ENCODE results near the gene NOTCH2.
"Not testable (repeated sequence)": the region's sequence is repeated elsewhere in the genome, so short reads cannot be mapped to it uniquely, and the experiment has no call there.

NOTCH2 gene

DNA sequence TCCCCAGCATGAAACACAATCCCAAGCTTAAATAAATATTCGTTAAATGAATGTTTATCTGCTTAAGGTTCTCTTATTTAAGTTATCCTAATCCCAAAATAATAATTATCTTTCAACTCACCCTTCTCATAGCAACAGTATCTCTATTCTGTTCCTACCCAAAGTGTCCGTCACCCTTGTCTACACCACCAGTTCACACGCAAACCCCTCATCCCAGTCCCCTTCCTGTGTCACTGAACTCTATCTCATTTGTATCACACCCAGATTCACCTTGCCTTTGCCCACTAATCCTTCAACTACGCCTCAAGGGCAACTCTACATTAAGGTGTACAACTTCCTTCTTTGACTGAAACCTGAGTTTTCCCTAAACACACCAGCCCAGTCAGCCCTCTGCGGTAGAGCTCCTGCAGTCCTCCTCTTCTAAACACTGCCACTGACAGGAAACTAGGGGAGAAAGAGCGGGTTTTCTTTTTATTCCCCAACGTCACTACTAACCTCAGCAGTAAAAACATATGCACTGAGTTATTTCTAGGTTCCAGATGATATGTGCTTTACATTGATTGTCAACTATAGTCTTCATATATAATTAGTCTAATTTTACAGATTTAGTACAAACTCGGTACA is 92.2 kb downstream of the NOTCH2 start:
- H2AFZ ChIP-seq (ENCODE audit: low read depth, low read length); H3K36me3 ChIP-seq (ENCODE audit: insufficient read depth, low read length); H3K9me3 ChIP-seq (ENCODE audit: low read length); H3K4me3 ChIP-seq (ENCODE audit: low read length); H3K4me1 ChIP-seq (ENCODE audit: insufficient read depth, low read length); H3K27me3 ChIP-seq (ENCODE audit: insufficient read depth, low read length): not testable (repeated sequence)

DNA sequence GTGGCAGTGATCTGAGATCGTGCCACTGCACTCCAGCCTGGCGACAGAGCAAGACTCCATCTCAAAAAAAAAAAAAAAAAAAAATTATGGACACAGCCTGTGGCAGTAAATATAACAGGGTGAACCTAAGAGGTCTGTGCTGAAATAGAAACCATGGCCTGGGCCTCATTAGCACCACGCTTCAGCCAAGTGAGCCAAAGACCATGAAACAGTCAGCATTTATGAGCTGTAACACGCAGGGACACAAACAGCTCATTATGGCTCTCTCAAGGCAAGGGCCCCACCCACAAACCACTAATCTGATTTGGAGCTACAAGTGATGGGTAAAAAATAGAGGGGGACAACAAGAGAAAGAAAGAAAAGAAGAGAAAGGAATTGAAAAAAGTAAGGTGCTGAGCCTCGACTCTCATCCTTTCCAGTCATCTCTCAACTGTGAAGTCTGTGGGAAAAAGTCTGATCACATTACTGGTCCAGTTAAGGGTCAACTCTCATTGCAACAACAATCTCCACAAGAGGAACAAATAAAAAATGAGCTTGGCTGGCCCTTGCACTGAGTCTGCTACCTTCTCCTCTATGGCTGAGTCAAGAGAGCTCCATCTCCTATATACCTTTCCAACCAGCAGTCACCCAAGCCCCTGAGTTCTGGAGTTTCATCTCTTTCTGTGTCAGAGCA is 93.7 kb downstream of the NOTCH2 start:
- not testable (repeated sequence) for H2AFZ ChIP-seq (ENCODE audit: low read depth, low read length); H3K27me3 ChIP-seq (ENCODE audit: insufficient read depth, low read length); H3K4me1 ChIP-seq (ENCODE audit: insufficient read depth, low read length); H3K36me3 ChIP-seq (ENCODE audit: insufficient read depth, low read length); H3K4me3 ChIP-seq (ENCODE audit: low read length); H3K9me3 ChIP-seq (ENCODE audit: low read length)

DNA sequence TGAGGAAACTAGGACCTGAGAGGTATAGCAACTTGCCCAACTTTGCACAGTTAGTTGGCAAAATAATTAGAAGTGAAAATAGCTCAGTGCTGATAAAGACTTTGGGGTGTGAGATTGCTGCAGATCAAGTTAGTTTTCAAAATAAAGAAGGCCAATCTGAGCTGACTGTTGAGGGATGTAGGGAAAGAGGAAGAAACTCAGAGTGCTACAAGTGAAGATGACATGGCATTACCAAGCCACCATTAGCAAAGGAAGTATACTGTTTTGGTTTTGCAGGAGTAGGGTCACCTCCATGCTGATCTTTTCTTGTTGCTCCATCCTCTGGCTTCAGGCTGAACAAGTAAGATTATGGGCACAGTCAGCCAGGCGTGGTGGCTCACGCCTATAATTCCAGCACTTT is 94.5 kb downstream of the NOTCH2 start:
- no peaks in the 10 kb centered on the region for H3K27me3 ChIP-seq (ENCODE audit: insufficient read depth, low read length)
- H3K4me1 ChIP-seq (ENCODE audit: insufficient read depth, low read length), result no peaks in the 10 kb centered on the region
- H2AFZ ChIP-seq (ENCODE audit: low read depth, low read length), result no peak overlapping the region
- H3K4me3 ChIP-seq (ENCODE audit: low read length), result no peak overlapping the region
- H3K36me3 ChIP-seq (ENCODE audit: insufficient read depth, low read length), result peaks cover 10% of the 10 kb centered on the region
- H3K9me3 ChIP-seq (ENCODE audit: low read length), result no peaks in the 10 kb centered on the region

DNA sequence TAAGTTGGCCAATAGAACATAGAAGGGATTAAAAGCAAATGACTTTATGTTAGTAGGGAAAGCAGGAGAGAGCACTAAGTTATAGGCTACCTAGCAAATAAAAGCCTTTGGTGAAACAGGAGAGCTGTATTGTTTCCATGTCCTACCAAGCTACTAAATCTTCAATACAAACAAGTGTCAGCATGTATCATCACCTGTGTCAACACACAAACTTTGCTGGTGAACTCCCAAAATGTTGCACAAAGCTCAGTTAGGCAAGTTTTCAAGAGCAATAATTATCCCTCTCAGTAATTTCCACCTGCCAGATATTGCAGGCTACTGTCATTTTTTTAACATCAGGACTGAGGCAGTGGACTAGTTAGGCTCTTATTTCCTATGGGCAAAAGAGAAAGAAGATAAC is 95.4 kb downstream of the NOTCH2 start:
- H3K4me3 ChIP-seq (ENCODE audit: low read length), result no peak overlapping the region
- H3K27me3 ChIP-seq (ENCODE audit: insufficient read depth, low read length), result no peaks in the 10 kb centered on the region
- H3K4me1 ChIP-seq (ENCODE audit: insufficient read depth, low read length), result no peaks in the 10 kb centered on the region
- H2AFZ ChIP-seq (ENCODE audit: low read depth, low read length), result no peak overlapping the region
- H3K36me3 ChIP-seq (ENCODE audit: insufficient read depth, low read length), result peaks cover 17% of the 10 kb centered on the region
- H3K9me3 ChIP-seq (ENCODE audit: low read length), result peaks cover 2% of the 10 kb centered on the region

DNA sequence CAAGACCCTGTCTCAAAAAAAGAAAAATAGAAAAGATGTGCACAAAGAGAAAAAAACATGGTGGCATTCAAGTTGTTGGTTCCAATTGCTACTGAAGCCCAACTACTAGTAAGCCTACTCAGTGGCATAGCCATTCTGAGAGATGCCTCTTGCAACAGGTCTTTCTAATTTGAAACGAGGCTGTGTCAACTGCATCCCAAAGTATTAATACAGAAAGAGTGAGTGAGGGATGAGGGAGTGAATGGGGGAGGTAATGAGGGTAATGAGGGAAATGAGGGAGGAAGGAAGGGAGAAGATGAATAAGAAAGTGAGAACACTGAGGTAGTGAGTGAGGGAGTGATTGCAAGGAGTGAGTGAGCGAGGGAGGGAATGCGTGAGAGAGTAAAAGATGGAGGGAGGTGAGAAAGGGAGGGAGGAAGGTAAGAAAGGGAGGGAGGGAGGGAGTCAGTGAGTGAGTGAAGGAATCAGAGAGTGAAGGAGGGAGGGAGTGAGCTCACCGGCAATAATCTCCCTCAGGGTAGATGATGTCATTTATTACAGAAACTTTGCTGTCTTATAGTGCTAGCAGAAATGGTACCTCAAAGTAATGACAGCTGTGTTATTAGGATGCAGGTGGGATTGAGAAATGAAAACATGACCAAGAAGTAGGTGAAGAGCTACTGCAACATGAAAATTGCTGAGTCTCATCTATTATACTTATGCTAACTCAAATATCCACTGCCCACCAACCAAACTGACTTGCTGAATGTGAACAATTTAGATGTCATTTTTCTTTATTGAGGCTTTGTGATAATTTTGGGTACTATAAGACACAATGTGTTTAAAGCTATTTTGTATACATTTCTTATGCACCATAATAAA is 97.5 kb downstream of the NOTCH2 start:
- no peak overlapping the region for H3K4me3 ChIP-seq (ENCODE audit: low read length)
- peaks cover 27% of the 10 kb centered on the region for H3K36me3 ChIP-seq (ENCODE audit: insufficient read depth, low read length)
- H3K9me3 ChIP-seq (ENCODE audit: low read length), result peaks cover 2% of the 10 kb centered on the region
- H2AFZ ChIP-seq (ENCODE audit: low read depth, low read length), result no peak overlapping the region
- H3K27me3 ChIP-seq (ENCODE audit: insufficient read depth, low read length), result no peaks in the 10 kb centered on the region
- H3K4me1 ChIP-seq (ENCODE audit: insufficient read depth, low read length), result no peaks in the 10 kb centered on the region

DNA sequence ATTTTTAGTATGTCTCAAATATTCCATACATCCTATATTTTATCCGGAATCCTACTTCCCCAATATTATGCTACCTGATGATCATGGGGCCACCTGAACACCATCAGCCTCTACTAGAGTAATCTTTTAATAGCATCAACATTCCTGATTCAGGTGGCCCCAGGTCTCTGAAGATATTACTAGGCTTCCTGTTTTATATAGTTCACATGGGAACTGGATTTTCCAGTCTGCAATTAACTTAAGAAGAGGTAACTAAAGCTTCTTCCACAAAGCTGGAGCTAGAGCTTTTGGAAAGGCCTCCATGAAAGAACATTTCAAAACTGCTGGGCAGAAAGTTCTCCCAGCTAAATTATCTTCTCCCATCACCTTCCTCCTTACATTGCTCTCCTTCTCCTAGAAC is 100.9 kb downstream of the NOTCH2 start:
- peaks cover 2% of the 10 kb centered on the region for H3K9me3 ChIP-seq (ENCODE audit: low read length)
- H3K36me3 ChIP-seq (ENCODE audit: insufficient read depth, low read length), result peaks cover 48% of the 10 kb centered on the region
- peaks cover 4% of the 10 kb centered on the region for H3K4me1 ChIP-seq (ENCODE audit: insufficient read depth, low read length)
- H2AFZ ChIP-seq (ENCODE audit: low read depth, low read length), result no peak overlapping the region
- no peak overlapping the region for H3K4me3 ChIP-seq (ENCODE audit: low read length)
- H3K27me3 ChIP-seq (ENCODE audit: insufficient read depth, low read length), result no peaks in the 10 kb centered on the region

DNA sequence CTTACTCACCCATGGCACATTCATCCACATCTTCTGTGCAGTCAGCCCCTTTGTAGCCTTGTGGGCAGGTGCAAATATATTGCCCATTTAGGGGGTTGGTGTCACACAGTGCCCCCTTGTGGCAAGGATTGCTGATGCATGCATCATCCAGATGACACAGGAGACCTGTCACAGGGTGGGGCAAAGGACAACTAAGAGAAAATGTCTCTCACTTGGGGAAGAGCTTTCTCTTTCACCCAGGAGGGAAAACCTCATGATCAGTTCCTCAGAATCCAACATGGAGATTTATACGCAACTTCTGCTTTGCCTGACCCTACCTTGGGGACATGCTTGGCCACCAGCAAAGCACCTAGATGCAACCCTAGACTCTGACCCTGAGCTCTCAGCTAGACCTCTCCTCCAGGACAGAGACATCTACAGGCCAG is 101.4 kb downstream of the NOTCH2 start:
- no peak overlapping the region for H2AFZ ChIP-seq (ENCODE audit: low read depth, low read length)
- H3K36me3 ChIP-seq (ENCODE audit: insufficient read depth, low read length), result peaks cover 53% of the 10 kb centered on the region
- peaks cover 6% of the 10 kb centered on the region for H3K9me3 ChIP-seq (ENCODE audit: low read length)
- H3K4me1 ChIP-seq (ENCODE audit: insufficient read depth, low read length), result peaks cover 4% of the 10 kb centered on the region
- no peak overlapping the region for H3K4me3 ChIP-seq (ENCODE audit: low read length)
- H3K27me3 ChIP-seq (ENCODE audit: insufficient read depth, low read length), result no peaks in the 10 kb centered on the region

DNA sequence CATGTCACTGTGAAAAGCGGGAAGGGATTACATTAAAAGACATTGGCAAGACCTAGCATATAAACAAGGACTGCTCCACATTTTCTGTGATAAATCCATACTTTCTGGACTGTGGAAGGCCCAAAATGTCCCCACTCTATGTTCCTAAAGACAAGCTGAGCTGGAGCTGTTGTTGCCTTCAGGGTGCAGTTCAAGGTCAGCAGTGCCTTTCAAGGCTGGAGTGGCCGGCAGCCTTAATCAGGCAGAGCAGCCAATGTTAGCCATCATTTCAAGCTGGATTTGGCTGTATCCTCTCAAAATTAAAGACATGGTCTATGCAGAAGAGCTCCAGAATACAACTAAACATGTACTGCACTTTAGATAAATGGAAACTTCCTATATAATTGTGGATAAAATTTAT is 102.8 kb downstream of the NOTCH2 start:
- H3K9me3 ChIP-seq (ENCODE audit: low read length), result peaks cover 6% of the 10 kb centered on the region
- peaks cover 4% of the 10 kb centered on the region for H3K4me1 ChIP-seq (ENCODE audit: insufficient read depth, low read length)
- H3K36me3 ChIP-seq (ENCODE audit: insufficient read depth, low read length), result peaks cover 60% of the 10 kb centered on the region
- H3K4me3 ChIP-seq (ENCODE audit: low read length), result no peak overlapping the region
- no peak overlapping the region for H2AFZ ChIP-seq (ENCODE audit: low read depth, low read length)
- H3K27me3 ChIP-seq (ENCODE audit: insufficient read depth, low read length), result no peaks in the 10 kb centered on the region

DNA sequence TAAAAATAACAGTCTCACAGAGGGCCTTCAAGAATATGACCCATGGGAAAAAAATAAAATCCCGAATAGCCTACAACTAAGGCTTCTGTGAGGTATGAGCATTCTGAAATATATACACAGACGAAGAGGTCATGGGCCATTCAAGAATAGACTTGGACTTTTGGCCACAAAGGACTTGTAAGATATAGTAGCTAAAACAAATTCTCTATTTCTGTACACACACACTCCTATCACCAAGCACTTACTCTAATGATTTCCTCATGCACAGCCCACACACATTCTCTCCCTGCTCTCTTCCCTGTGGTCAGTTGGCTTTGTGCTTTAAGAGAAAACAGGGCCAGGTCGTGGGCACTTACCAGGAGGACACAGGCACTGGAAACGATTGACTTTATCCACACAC is 103.4 kb downstream of the NOTCH2 start:
- peaks cover 6% of the 10 kb centered on the region for H3K9me3 ChIP-seq (ENCODE audit: low read length)
- peaks cover 5% of the 10 kb centered on the region for H3K4me1 ChIP-seq (ENCODE audit: insufficient read depth, low read length)
- H2AFZ ChIP-seq (ENCODE audit: low read depth, low read length), result no peak overlapping the region
- no peaks in the 10 kb centered on the region for H3K27me3 ChIP-seq (ENCODE audit: insufficient read depth, low read length)
- peaks cover 59% of the 10 kb centered on the region for H3K36me3 ChIP-seq (ENCODE audit: insufficient read depth, low read length)
- no peak overlapping the region for H3K4me3 ChIP-seq (ENCODE audit: low read length)

DNA sequence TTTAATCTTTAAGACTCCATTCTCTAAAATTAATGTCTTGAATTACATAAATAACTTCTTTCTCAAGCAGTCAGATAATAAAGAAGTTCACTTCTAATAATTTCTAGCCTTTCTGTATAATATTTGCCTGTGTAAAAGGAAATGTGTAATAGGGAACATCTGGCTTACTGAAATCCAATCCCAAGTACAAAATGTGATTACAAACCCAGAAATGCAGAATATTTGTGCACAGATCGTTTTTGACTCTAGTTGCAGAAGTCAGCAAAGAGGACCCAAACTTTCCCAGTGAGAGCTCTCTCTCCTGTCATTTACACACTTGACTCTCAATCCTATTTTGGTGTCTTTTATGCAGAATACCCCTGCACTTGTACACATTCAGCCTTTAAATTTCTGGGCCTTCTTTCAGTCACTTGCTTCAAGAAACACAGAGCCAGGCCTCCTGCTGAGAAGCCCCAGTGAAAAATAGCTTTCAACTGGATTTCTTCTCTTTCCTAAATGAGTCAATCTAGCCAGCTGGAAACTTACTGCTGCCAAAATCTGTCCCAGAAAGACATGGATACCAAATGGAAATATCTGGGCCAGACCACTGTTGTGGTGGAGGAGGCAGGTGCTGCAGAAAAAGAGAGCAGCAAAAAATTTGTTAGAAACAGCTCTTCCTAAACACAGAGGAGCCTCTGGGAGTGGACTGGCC is 104.6 kb downstream of the NOTCH2 start:
- Histone ChIP-seq H3K36me3 (ENCODE audit: insufficient read depth, low read length) (peaks cover 56% of the 10 kb centered on the region), H3K4me1 (ENCODE audit: insufficient read depth, low read length) (peaks cover 5% of the 10 kb centered on the region), H3K4me3 (ENCODE audit: low read length) (no peak overlapping the region), H3K27me3 (ENCODE audit: insufficient read depth, low read length) (no peaks in the 10 kb centered on the region), H3K9me3 (ENCODE audit: low read length) (peaks cover 6% of the 10 kb centered on the region), H2AFZ (ENCODE audit: low read depth, low read length) (no peak overlapping the region)

DNA sequence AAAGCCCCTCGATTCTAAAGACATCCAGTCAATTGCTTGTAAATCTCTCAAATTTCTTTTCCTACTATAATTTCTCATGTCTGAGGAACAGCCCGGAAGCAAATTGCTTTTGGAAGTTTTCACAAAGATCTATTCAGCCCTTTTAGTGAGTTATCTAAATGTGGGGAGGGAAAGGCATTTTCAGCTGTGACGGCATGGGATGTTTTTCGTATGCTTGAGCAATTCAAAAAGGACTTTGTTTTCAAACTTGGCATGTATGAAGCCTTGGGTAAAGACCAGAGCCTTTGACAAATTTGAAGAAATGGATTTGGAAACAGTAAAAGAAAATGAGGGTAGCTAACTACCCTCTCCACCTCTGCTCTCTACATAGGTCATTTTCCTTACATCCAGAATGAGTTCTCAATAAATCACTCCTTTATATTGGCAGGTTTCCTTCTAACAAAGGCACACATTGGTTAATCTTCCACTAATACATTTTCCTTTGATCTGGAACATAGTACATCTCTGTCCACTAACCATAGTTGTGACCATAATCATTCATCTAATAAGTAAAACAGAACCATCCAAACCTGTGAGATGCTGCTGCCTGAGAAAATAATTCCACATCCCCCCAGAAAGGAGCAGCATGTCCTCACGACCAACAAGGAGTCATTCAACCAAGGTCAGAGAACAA is 107.0 kb downstream of the NOTCH2 start:
- peaks cover 52% of the 10 kb centered on the region for H3K36me3 ChIP-seq (ENCODE audit: insufficient read depth, low read length)
- H3K27me3 ChIP-seq (ENCODE audit: insufficient read depth, low read length), result no peaks in the 10 kb centered on the region
- H3K4me1 ChIP-seq (ENCODE audit: insufficient read depth, low read length), result peaks cover 5% of the 10 kb centered on the region
- no peak overlapping the region for H2AFZ ChIP-seq (ENCODE audit: low read depth, low read length)
- H3K4me3 ChIP-seq (ENCODE audit: low read length), result no peak overlapping the region
- peaks cover 4% of the 10 kb centered on the region for H3K9me3 ChIP-seq (ENCODE audit: low read length)

DNA sequence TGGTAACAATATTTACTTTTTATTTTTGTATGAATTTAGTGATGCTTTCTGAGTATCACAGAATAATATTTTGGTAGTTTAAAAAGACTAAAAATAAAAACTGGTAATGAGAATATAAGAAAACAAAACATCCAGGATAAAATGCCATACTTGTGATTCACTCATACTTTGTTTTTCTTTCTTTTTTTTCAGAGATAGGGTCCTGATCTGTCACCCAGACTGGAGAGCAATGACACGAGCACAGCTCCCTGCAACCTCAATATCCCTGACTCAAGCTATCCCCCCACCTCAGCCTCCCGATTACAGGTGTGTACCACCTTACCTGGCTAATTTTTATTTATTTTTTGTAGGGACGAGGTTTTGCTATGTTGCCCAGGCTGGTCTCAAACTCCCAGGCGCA is 109.0 kb downstream of the NOTCH2 start:
- peaks cover 5% of the 10 kb centered on the region for H3K4me1 ChIP-seq (ENCODE audit: insufficient read depth, low read length)
- H3K9me3 ChIP-seq (ENCODE audit: low read length), result peaks cover 4% of the 10 kb centered on the region
- H2AFZ ChIP-seq (ENCODE audit: low read depth, low read length), result no peak overlapping the region
- H3K27me3 ChIP-seq (ENCODE audit: insufficient read depth, low read length), result no peaks in the 10 kb centered on the region
- H3K4me3 ChIP-seq (ENCODE audit: low read length), result no peak overlapping the region
- H3K36me3 ChIP-seq (ENCODE audit: insufficient read depth, low read length), result peaks cover 38% of the 10 kb centered on the region
